BE2C (cell line): ENCODE data around the gene YES1.

Experiments used
- DNase-seq: peaks from one replicate; pipeline ENCODE4 v3.0.0-alpha.2; 2020
- H3K27me3 ChIP-seq: fragments of 250-450 bp; sonication (Bioruptor Pico); 2 replicates; pipeline ENCODE4 v1.5.1; 2020; ENCODE audit warnings: mild to moderate bottlenecking
- H3K36me3 ChIP-seq: fragments of 250-450 bp; sonication (Bioruptor Pico); 2 replicates; pipeline ENCODE4 v1.5.1; 2020; ENCODE audit warnings: mild to moderate bottlenecking
- H3K4me1 ChIP-seq: fragments of 250-450 bp; sonication (Bioruptor Pico); 2 replicates; pipeline ENCODE4 v1.5.1; 2020
- H3K4me3 ChIP-seq: 2 replicates; pipeline ENCODE4 v1.5.1; 2011; ENCODE audit warnings: low read depth, low read length
- H3K9me3 ChIP-seq: fragments of 250-450 bp; sonication (Bioruptor Pico); 2 replicates; pipeline ENCODE4 v1.5.1; 2020
- CTCF ChIP-seq: IDR thresholded peaks from 2 replicates; pipeline ENCODE4 v1.5.1; 2012; ENCODE audit warnings: mild to moderate bottlenecking, low read depth, low read length

YES1 gene

DNA sequence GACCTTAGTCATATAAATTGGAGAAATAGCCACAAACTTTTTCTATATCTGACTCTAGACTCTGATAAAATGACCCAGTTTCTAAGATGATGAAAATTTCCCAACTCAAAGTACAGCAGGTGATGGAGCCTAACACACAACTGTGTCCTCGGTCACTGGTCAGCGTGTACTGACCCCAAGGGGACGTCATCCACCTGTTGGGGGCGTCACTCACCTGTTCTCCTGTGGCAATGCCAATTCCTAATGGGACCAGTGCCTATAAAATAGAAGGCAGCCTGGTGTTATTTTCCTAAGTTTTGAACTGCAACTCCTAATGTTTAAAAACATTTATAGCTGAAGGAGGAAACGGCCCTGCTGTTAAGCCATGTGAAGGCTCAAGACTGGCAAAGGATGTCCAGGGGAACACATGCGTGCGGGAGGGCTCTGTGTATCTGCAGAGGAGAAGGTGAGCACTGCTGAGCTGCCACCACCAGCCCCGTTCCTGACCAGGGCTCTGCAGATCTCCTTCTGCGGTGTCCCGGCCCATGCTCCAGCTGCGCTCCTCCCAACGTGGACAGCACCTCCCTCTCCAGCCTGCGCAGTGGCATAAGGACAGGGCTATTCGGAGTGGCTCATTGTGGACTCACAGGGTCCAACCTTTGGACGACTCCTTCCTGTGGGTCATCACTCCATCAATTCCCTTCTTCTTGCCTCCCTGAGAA, 133.4 kb downstream of the YES1 start:
- Histone ChIP-seq H3K4me1 (no peaks in the 10 kb centered on the region), H3K36me3 (peaks cover 4% of the 10 kb centered on the region; the same call in 1 of the 2 replicates), H3K4me3 (no peak overlapping the region), H3K9me3 (no peaks in the 10 kb centered on the region), H3K27me3 (no peaks in the 10 kb centered on the region)
- no peak for TF ChIP-seq CTCF
- no peak for DNase-seq

- Histone ChIP-seq H3K4me1 (no peaks in the 10 kb centered on the region), H3K9me3 (no peaks in the 10 kb centered on the region), H3K4me3 (no peak overlapping the region), H3K36me3 (peaks cover 5% of the 10 kb centered on the region; the same call in 1 of the 2 replicates), H3K27me3 (no peaks in the 10 kb centered on the region)
- DNase-seq, result no peak
- no peak for TF ChIP-seq CTCF
These were observed 134.1 kb downstream of the YES1 start for GRCh38 chr18:677951-678381.

DNA sequence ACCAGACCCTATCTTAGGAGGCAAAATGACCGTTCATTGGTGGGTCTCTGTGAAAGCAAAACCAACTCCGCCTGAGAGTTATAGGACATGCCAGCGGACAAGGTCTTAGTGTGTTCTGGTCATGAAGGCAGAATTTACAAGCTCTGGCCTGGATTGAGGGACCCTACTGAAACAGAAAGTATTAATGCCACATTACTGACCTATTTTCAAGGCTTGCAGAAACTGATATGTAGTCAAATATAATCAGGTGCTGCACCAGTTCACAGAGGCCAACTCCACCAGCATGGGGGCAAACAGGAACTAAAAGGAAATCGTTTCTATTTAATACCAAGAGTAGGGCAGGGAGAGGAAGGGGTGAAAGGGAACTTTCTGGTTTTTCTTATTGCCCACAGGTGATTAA, 134.9 kb downstream of the YES1 start:
- Histone ChIP-seq H3K9me3 (no peaks in the 10 kb centered on the region), H3K4me3 (no peak overlapping the region), H3K4me1 (no peaks in the 10 kb centered on the region), H3K36me3 (peaks cover 13% of the 10 kb centered on the region; the same call in 1 of the 2 replicates), H3K27me3 (no peaks in the 10 kb centered on the region)
- no peak for DNase-seq
- TF ChIP-seq CTCF, result no peak

GRCh38 chr18:676736-677135, 135.3 kb downstream of the YES1 start:
- H3K4me3 ChIP-seq, result no peak overlapping the region
- H3K9me3 ChIP-seq, result no peaks in the 10 kb centered on the region
- TF ChIP-seq CTCF, result no peak
- no peaks in the 10 kb centered on the region for H3K27me3 ChIP-seq
- peaks cover 17% of the 10 kb centered on the region; the same call in 1 of the 2 replicates for H3K36me3 ChIP-seq
- no peaks in the 10 kb centered on the region for H3K4me1 ChIP-seq
- no peak for DNase-seq

DNA sequence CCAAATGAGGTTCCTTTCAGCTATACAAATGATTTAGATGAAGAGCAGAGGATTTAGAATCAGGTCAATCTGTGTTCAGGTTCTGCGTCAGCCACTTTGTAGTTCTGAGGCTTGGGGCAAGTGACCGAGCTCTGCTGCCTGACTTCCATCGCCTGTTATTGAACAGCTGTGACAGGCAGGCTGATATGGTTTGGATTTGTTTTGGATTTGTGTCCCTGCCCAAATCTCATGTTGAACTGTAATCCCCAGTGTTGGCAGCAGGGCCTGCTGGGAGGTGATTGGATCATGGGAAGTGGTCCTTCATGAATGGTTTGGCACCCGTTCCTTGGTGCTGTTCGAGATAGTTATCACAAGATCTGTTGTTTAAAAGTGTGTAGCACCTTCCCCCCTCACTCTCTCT, 136.0 kb downstream of the YES1 start:
- no peaks in the 10 kb centered on the region for H3K27me3 ChIP-seq
- H3K9me3 ChIP-seq, result no peaks in the 10 kb centered on the region
- H3K36me3 ChIP-seq, result peaks cover 17% of the 10 kb centered on the region; the same call in 1 of the 2 replicates
- H3K4me3 ChIP-seq, result no peak overlapping the region
- no peak for DNase-seq
- H3K4me1 ChIP-seq, result no peaks in the 10 kb centered on the region
- TF ChIP-seq CTCF, result no peak

GRCh38 chr18:675307-675706, 136.7 kb downstream of the YES1 start:
- Histone ChIP-seq H3K9me3 (no peaks in the 10 kb centered on the region), H3K4me3 (no peak overlapping the region), H3K36me3 (peaks cover 21% of the 10 kb centered on the region; the same call in 1 of the 2 replicates), H3K27me3 (no peaks in the 10 kb centered on the region), H3K4me1 (no peaks in the 10 kb centered on the region)
- no peak for DNase-seq
- no peak for TF ChIP-seq CTCF
